DND-41 (cell line): ENCODE results near the gene XRCC3.

ENCODE experiments used
- ATAC-seq: fragments of 200-7000 bp; cut with Tn5 transposase; 3 replicates; pipeline ENCODE4 v1.9.1; 2021; ENCODE audit warnings: low read depth; ENCODE audit not compliant: insufficient read depth
- DNase-seq: peaks from one replicate; pipeline ENCODE4 v3.0.0-alpha.2; 2020
- H2AFZ ChIP-seq: 2 replicates; pipeline ENCODE4 v1.6.0; 2012; ENCODE audit warnings: low read depth, low read length
- H3K27ac ChIP-seq: 2 replicates; pipeline ENCODE4 v1.5.1; 2012; ENCODE audit warnings: low read length, inconsistent platforms
- H3K27me3 ChIP-seq: fragments of 200-600 bp; sonication (generic); 2 replicates; pipeline ENCODE4 v1.6.0; 2012; ENCODE audit warnings: low read length, mild to moderate bottlenecking, inconsistent platforms; ENCODE audit not compliant: insufficient read depth, poor library complexity
- H3K36me3 ChIP-seq: 2 replicates; pipeline ENCODE4 v1.5.1; 2012; ENCODE audit warnings: low read length, inconsistent platforms; ENCODE audit not compliant: insufficient read depth
- H3K4me1 ChIP-seq: 2 replicates; pipeline ENCODE4 v1.5.1; 2012; ENCODE audit warnings: mild to moderate bottlenecking, low read length; ENCODE audit not compliant: insufficient read depth
- H3K4me2 ChIP-seq: 2 replicates; pipeline ENCODE4 v1.6.0; 2012; ENCODE audit warnings: mild to moderate bottlenecking, moderate library complexity, low read length, inconsistent platforms; ENCODE audit not compliant: insufficient read depth
- H3K4me3 ChIP-seq, 2 experiments: fragments of 200-600 bp in 1 of 2; shearing (Covaris generic) in 1 of 2; 2 replicates each; pipeline ENCODE4 v1.5.1; 2012 to 2016; ENCODE audit warnings: inconsistent platforms in 2 of 2, low read length in 2 of 2, mild to moderate bottlenecking in 2 of 2, low read depth in 1 of 2, moderate library complexity in 1 of 2
- H3K79me2 ChIP-seq: 2 replicates; pipeline ENCODE4 v1.6.0; 2012; ENCODE audit warnings: low read length, inconsistent platforms; ENCODE audit not compliant: insufficient read depth
- H3K9ac ChIP-seq: 2 replicates; pipeline ENCODE4 v1.6.0; 2012; ENCODE audit warnings: low read depth, mild to moderate bottlenecking, inconsistent platforms, low read length, moderate library complexity
- H3K9me3 ChIP-seq: 2 replicates; pipeline ENCODE4 v1.5.1; 2012; ENCODE audit warnings: low read length, moderate library complexity, mild to moderate bottlenecking, inconsistent platforms; ENCODE audit not compliant: insufficient read depth, severe bottlenecking
- H4K20me1 ChIP-seq: 2 replicates; pipeline ENCODE4 v1.6.0; 2012; ENCODE audit warnings: low read length; ENCODE audit not compliant: insufficient read depth
- CTCF ChIP-seq: IDR thresholded peaks from 2 replicates; pipeline ENCODE4 v1.5.1; 2012; ENCODE audit warnings: borderline replicate concordance, low read length, moderate library complexity, mild to moderate bottlenecking; ENCODE audit not compliant: poor library complexity, severe bottlenecking; ENCODE audit errors: extremely low read depth
- EZH2 ChIP-seq: IDR thresholded peaks from 3 replicates; pipeline ENCODE4 v1.6.1; 2012; ENCODE audit warnings: borderline replicate concordance, low read depth, mild to moderate bottlenecking, moderate library complexity, low read length, inconsistent platforms; ENCODE audit not compliant: severe bottlenecking

XRCC3 gene

GRCh38 chr14:103690332-103690731 is 24.9 kb downstream of the XRCC3 start:
- DNase-seq (no peak), ATAC-seq (no peak)
- Histone ChIP-seq H3K4me3 (no peak overlapping the region), H3K4me1 (no peaks in the 10 kb centered on the region), H3K9ac (no peak overlapping the region), H3K27me3 (no peaks in the 10 kb centered on the region), H3K9me3 (no peaks in the 10 kb centered on the region), H3K4me2 (no peak overlapping the region), H3K79me2 (peaks cover 4% of the 10 kb centered on the region; the same call in 1 of the 2 replicates), H3K27ac (no peak overlapping the region), H2AFZ (no peak overlapping the region), H4K20me1 (peaks cover 17% of the 10 kb centered on the region), H3K36me3 (peaks cover 88% of the 10 kb centered on the region)
- TF ChIP-seq EZH2 (no peak), CTCF (no peak)

- peaks cover 17% of the 10 kb centered on the region for H4K20me1 ChIP-seq
- H3K36me3 ChIP-seq, result peaks cover 90% of the 10 kb centered on the region
- H3K4me3 ChIP-seq, result no peak overlapping the region
- no peak overlapping the region for H2AFZ ChIP-seq
- no peaks in the 10 kb centered on the region for H3K4me1 ChIP-seq
- peaks cover 2% of the 10 kb centered on the region; the same call in 1 of the 2 replicates for H3K79me2 ChIP-seq
- no peaks in the 10 kb centered on the region for H3K27me3 ChIP-seq
- H3K4me2 ChIP-seq, result no peak overlapping the region
- no peaks in the 10 kb centered on the region for H3K9me3 ChIP-seq
- TF ChIP-seq CTCF, result no peak
- no peak overlapping the region for H3K27ac ChIP-seq
- no peak for DNase-seq
- H3K9ac ChIP-seq, result no peak overlapping the region
- no peak for ATAC-seq
Observed at GRCh38 chr14:103688906-103689902, 26.0 kb downstream of the XRCC3 start.

GRCh38 chr14:103688441-103688840 is 26.8 kb downstream of the XRCC3 start:
- peaks cover 88% of the 10 kb centered on the region for H3K36me3 ChIP-seq
- no peak overlapping the region for H3K9ac ChIP-seq
- no peak for ATAC-seq
- no peak overlapping the region for H3K27ac ChIP-seq
- no peaks in the 10 kb centered on the region for H3K27me3 ChIP-seq
- no peak overlapping the region for H3K4me3 ChIP-seq
- H4K20me1 ChIP-seq, result peaks cover 17% of the 10 kb centered on the region
- H2AFZ ChIP-seq, result no peak overlapping the region
- no peaks in the 10 kb centered on the region for H3K4me1 ChIP-seq
- DNase-seq, result no peak
- no peaks in the 10 kb centered on the region for H3K9me3 ChIP-seq
- no peak overlapping the region for H3K4me2 ChIP-seq
- H3K79me2 ChIP-seq, result peaks cover 2% of the 10 kb centered on the region; the same call in 1 of the 2 replicates
- TF ChIP-seq EZH2 (no peak), CTCF (no peak)
